ENCODE measurements around the gene CT55. TPM values are rescaled to one million over a fixed set of nuclear protein-coding genes. Genes with fewer than 3 reads are reported as not detected.

The CT55 gene
- total RNA-seq, 1 donor from 2014 or later, result not detected

DNA sequence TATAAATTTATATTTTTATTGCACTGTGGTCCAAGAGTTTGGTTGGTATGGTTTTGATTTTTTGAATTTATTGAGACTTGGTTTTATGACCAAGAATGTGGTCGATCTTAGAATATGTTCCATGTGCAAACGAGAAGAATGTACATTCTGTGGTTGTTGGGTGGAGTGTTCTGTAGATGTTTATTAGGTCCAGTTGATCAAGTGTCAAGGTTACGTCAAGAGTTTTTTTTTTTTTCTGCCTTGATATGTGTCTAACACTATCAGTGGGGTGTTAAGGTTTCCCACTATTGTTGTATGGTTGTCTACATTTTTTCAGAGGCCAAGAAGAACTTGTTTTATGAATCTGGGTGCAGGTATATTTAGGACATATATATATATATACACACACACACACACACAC is 61.6 kb downstream of the CT55 start:
- ATAC-seq, result no peak
- intact Hi-C loops (cut with DNase I), result no loop called here
- DNase-seq (ENCODE audit: low spot score), result no peak

Other genes with a start within 250 kb of the CT55 start
- 14.2 TPM for gene SMIM10, start 180.4 kb downstream of the CT55 start, total RNA-seq
- 14.8 TPM for gene RTL8B, start 148.9 kb downstream of the CT55 start, total RNA-seq
- gene RTL8C, start 139.0 kb downstream of the CT55 start, total RNA-seq, result 133 TPM
- gene RTL8A, start 119.3 kb downstream of the CT55 start, total RNA-seq, result 44.2 TPM
- gene SMIM10L2B, start 72.7 kb downstream of the CT55 start, total RNA-seq, result 4.8 TPM
- gene ETDB, start 50.9 kb downstream of the CT55 start, total RNA-seq, result not detected
- not detected for gene ETDA, start 80.7 kb upstream of the CT55 start, total RNA-seq
- not detected for gene ETDC, start 138.1 kb upstream of the CT55 start, total RNA-seq
- gene ZNF75D, start 172.7 kb upstream of the CT55 start, total RNA-seq, result 10.3 TPM
- gene ZNF449, start 173.4 kb upstream of the CT55 start, total RNA-seq, result 13.1 TPM